Astrocyte (in vitro differentiated cells and primary cell): ENCODE data around the gene SPATC1L.

Experiments
- EZH2 ChIP-seq: IDR thresholded peaks from 2 replicates; pipeline ENCODE4 v1.6.1; 2012; ENCODE audit warnings: mild to moderate bottlenecking, low read length, inconsistent platforms; ENCODE audit not compliant: insufficient read depth
- TF ChIP-seq, protein P1 (sequence below): IDR thresholded peaks from 2 replicates; pipeline ENCODE4 v1.5.1; 2011; ENCODE audit warnings: low read depth, mild to moderate bottlenecking, inconsistent platforms, low read length, moderate library complexity; ENCODE audit not compliant: insufficient read depth

DNA sequence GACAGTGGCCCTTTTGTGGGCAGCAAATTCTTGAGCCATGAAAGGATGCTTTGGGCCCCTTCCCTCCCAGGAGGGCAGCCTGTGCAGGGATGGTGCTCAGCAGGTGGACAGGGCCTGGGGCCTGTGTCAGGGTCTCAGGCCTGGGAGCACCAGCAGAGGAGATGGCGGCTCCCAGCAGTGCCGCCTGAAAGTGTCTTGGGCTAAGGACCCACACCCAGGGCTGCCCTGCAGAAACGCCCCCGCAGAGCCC is 52.7 kb downstream of the SPATC1L start:
- TF ChIP-seq, protein P1, sequence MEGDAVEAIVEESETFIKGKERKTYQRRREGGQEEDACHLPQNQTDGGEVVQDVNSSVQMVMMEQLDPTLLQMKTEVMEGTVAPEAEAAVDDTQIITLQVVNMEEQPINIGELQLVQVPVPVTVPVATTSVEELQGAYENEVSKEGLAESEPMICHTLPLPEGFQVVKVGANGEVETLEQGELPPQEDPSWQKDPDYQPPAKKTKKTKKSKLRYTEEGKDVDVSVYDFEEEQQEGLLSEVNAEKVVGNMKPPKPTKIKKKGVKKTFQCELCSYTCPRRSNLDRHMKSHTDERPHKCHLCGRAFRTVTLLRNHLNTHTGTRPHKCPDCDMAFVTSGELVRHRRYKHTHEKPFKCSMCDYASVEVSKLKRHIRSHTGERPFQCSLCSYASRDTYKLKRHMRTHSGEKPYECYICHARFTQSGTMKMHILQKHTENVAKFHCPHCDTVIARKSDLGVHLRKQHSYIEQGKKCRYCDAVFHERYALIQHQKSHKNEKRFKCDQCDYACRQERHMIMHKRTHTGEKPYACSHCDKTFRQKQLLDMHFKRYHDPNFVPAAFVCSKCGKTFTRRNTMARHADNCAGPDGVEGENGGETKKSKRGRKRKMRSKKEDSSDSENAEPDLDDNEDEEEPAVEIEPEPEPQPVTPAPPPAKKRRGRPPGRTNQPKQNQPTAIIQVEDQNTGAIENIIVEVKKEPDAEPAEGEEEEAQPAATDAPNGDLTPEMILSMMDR: no peak
- no peak for TF ChIP-seq EZH2
